ENCODE data around the gene DNASE1. TPM values are rescaled to one million over a fixed set of nuclear protein-coding genes. Genes with fewer than 3 reads are reported as not detected.
"Not testable (repeated sequence)": the region's sequence is repeated elsewhere in the genome, so short reads cannot be mapped to it uniquely, and the experiment has no call there.

DNASE1 gene
- 55.2 TPM for total RNA-seq

- DNase-seq (ENCODE audit: low read depth in 2 of 3, low spot score in 2 of 3), result peak; percentile 22 to 67 (median 62)
These were observed at the start of gene DNASE1 for GRCh38 chr16:3654249-3654991. TSS of gene DNASE1 (plus strand) at chr16:3654691. CDS start at chr16:3655374, 683 bp downstream.

- DNase-seq (ENCODE audit: low read depth in 2 of 3, low spot score in 2 of 3), result no peak
These were observed 48.0 kb upstream of the DNASE1 start for GRCh38 chr16:3606441-3606840.

GRCh38 chr16:3607161-3607560, 47.3 kb upstream of the DNASE1 start:
- no peak for DNase-seq (ENCODE audit: low read depth in 2 of 3, low spot score in 2 of 3)

GRCh38 chr16:3607634-3608033, 46.9 kb upstream of the DNASE1 start:
- DNase-seq (ENCODE audit: low read depth in 2 of 3, low spot score in 2 of 3), result no peak

GRCh38 chr16:3608069-3608468, 46.4 kb upstream of the DNASE1 start:
- no peak for DNase-seq (ENCODE audit: low read depth in 2 of 3, low spot score in 2 of 3)

- not testable (repeated sequence) for DNase-seq (ENCODE audit: low read depth in 2 of 3, low spot score in 2 of 3)
These were observed 45.5 kb upstream of the DNASE1 start for GRCh38 chr16:3608976-3609375.

GRCh38 chr16:3609895-3610697, 44.4 kb upstream of the DNASE1 start:
- DNase-seq (ENCODE audit: low read depth in 2 of 3, low spot score in 2 of 3), result peak in 1 of 3 donors; percentile 17

GRCh38 chr16:3610698-3611145, 43.8 kb upstream of the DNASE1 start:
- no peak for DNase-seq (ENCODE audit: low read depth in 2 of 3, low spot score in 2 of 3)

- peak; percentile 93 to 99 (median 94) for DNase-seq (ENCODE audit: low read depth in 2 of 3, low spot score in 2 of 3)
These were observed 43.1 kb upstream of the DNASE1 start, which contains the start of gene SLX4 for GRCh38 chr16:3611146-3611975. TSS of gene SLX4 (minus strand) at chr16:3611606. CDS start at chr16:3608964, 2,642 bp downstream.

- no peak for DNase-seq (ENCODE audit: low read depth in 2 of 3, low spot score in 2 of 3)
These were observed 41.7 kb upstream of the DNASE1 start for GRCh38 chr16:3612510-3613466.

- DNase-seq (ENCODE audit: low read depth in 2 of 3, low spot score in 2 of 3), result peak in 1 of 3 donors; percentile 24
These were observed 35.7 kb upstream of the DNASE1 start for GRCh38 chr16:3618769-3619141.

- no peak for DNase-seq (ENCODE audit: low read depth in 2 of 3, low spot score in 2 of 3)
These were observed 30.8 kb upstream of the DNASE1 start for GRCh38 chr16:3623642-3624041.

GRCh38 chr16:3625331-3625730, 29.2 kb upstream of the DNASE1 start:
- no peak for DNase-seq (ENCODE audit: low read depth in 2 of 3, low spot score in 2 of 3)

- peak in 2 of 3 donors; percentile 26 to 51 for DNase-seq (ENCODE audit: low read depth in 2 of 3, low spot score in 2 of 3)
These were observed 28.4 kb upstream of the DNASE1 start for GRCh38 chr16:3625911-3626732.

- DNase-seq (ENCODE audit: low read depth in 2 of 3, low spot score in 2 of 3), result peak in 2 of 3 donors; percentile 24 to 61
These were observed 17.0 kb upstream of the DNASE1 start for GRCh38 chr16:3637371-3637923.

- DNase-seq (ENCODE audit: low read depth in 2 of 3, low spot score in 2 of 3), result no peak
These were observed 15.4 kb upstream of the DNASE1 start for GRCh38 chr16:3638916-3639644.

GRCh38 chr16:3640207-3640606, 14.3 kb upstream of the DNASE1 start:
- DNase-seq (ENCODE audit: low read depth in 2 of 3, low spot score in 2 of 3), result no peak

Data from hematopoietic multipotent progenitor cell (in vitro differentiated cells).